ENCODE data around the gene CD58. TPM values are rescaled to one million over a fixed set of nuclear protein-coding genes. Genes with fewer than 3 reads are reported as not detected.

Gene CD58
- total RNA-seq, 8 experiments from 2014 or later: 2.5 to 64.5 (median 12.8) TPM

- peak in 5 of 8 experiments; percentile 74 to 91 (median 82) for ATAC-seq (replicated peaks in 6 of 8)
- 20 to 82% (median 57%) methylated on average over 1 to 5 of the region's 5 CpGs for WGBS, 10 experiments
- in situ Hi-C loops (cut with MboI; ENCODE audit: low pct_unique_long_range_greater_than_20kb in 2 of 9, low sequenced_read_pairs in 9 of 9, unreplicated experiment in 9 of 9): loop anchor here in 4 of 9 experiments (10.0 to 25.0 kb wide), 4 partner anchors 134 to 484 kb away; partner anchors contain the start of gene TTF2 (in 2 of the 4)
Measured at GRCh38 chr1:116577759-116578314, 7.0 kb upstream of the CD58 start.

GRCh38 chr1:116574581-116575291, 3.9 kb upstream of the CD58 start:
- H3K4me3 ChIP-seq: no peak overlapping the region
- no peak overlapping the region for H3K27ac ChIP-seq
- peaks cover 19 to 21% of the 10 kb centered on the region in 2 donors for H3K4me1 ChIP-seq (replicated peaks in 1 of 2)
- WGBS, 10 experiments: 15 to 57% (median 37%) methylated on average over 5 to 11 of the region's 11 CpGs
- in situ Hi-C loops (cut with MboI; ENCODE audit: low pct_unique_long_range_greater_than_20kb in 2 of 9, low sequenced_read_pairs in 9 of 9, unreplicated experiment in 9 of 9): loop anchor here in 6 of 9 experiments (10.0 to 25.0 kb wide), 4 partner anchors 138 to 488 kb away; partner anchors contain the start of gene TTF2 (in 4 of the 6)
- ATAC-seq (replicated peaks in 6 of 8): no peak

More at GRCh38 chr1:116577759-116578314, 7.0 kb upstream of the CD58 start:
- Histone ChIP-seq H3K27ac (peak overlapping the region in 1 of 2 donors; percentile 52), H3K4me3 (no peak overlapping the region), H3K4me1 (replicated peaks in 1 of 2) (peaks cover 12 to 21% of the 10 kb centered on the region in 2 donors)

- WGBS, 10 experiments: 0 to 100% (median 80%) methylated on average over 1 to 7 of the region's 7 CpGs
- Histone ChIP-seq H3K27ac (no peak overlapping the region), H3K4me3 (no peak overlapping the region), H3K4me1 (replicated peaks in 1 of 2) (peaks cover 19 to 21% of the 10 kb centered on the region in 2 donors)
- peak in 3 of 8 experiments; percentile 2 to 22 (median 3) for ATAC-seq (replicated peaks in 6 of 8)
- in situ Hi-C loops (cut with MboI; ENCODE audit: low pct_unique_long_range_greater_than_20kb in 2 of 9, low sequenced_read_pairs in 9 of 9, unreplicated experiment in 9 of 9): loop anchor here in 3 of 9 experiments (10.0 to 25.0 kb wide), 2 partner anchors 481 to 489 kb away; partner anchors contain the start of gene TTF2 (in 2 of the 3)
Measured at GRCh38 chr1:116573431-116574095, 2.7 kb upstream of the CD58 start.

GRCh38 chr1:116572771-116573430, 2.1 kb upstream of the CD58 start:
- in situ Hi-C loops (cut with MboI; ENCODE audit: low pct_unique_long_range_greater_than_20kb in 2 of 9, low sequenced_read_pairs in 9 of 9, unreplicated experiment in 9 of 9): loop anchor here in 3 of 9 experiments (10.0 to 25.0 kb wide), 2 partner anchors 482 to 489 kb away; partner anchors contain the start of gene TTF2 (in 2 of the 3)
- no peak overlapping the region for H3K27ac ChIP-seq
- ATAC-seq (replicated peaks in 6 of 8): peak in 2 of 8 experiments; percentile 4 to 5
- H3K4me1 ChIP-seq (replicated peaks in 1 of 2): peaks cover 15 to 19% of the 10 kb centered on the region in 2 donors
- no peak overlapping the region for H3K4me3 ChIP-seq
- WGBS, 10 experiments: 0 to 91% (median 78%) methylated on average over 1 to 4 of the region's 4 CpGs; no CpG with 5 or more reads in 1 of the 10 experiments

- Histone ChIP-seq H3K4me3 (no peak overlapping the region), H3K4me1 (replicated peaks in 1 of 2) (peaks cover 7 to 19% of the 10 kb centered on the region in 2 donors), H3K27ac (no peak overlapping the region)
- WGBS, 10 experiments: 71 to 100% (median 82%) methylated on average over 1 to 2 of the region's 2 CpGs; no CpG with 5 or more reads in 4 of the 10 experiments
- in situ Hi-C loops (cut with MboI; ENCODE audit: low pct_unique_long_range_greater_than_20kb in 2 of 9, low sequenced_read_pairs in 9 of 9, unreplicated experiment in 9 of 9): loop anchor here in 3 of 9 experiments (10.0 to 25.0 kb wide), 2 partner anchors 483 to 490 kb away; partner anchors contain the start of gene TTF2 (in 2 of the 3)
- ATAC-seq (replicated peaks in 6 of 8): no peak
Measured at GRCh38 chr1:116572099-116572498, 1.3 kb upstream of the CD58 start.

GRCh38 chr1:116571215-116571919, 541 bp upstream of the CD58 start:
- in situ Hi-C loops (cut with MboI; ENCODE audit: low pct_unique_long_range_greater_than_20kb in 2 of 9, low sequenced_read_pairs in 9 of 9, unreplicated experiment in 9 of 9): loop anchor here in 3 of 9 experiments (10.0 to 25.0 kb wide), 2 partner anchors 483 to 491 kb away; partner anchors contain the start of gene TTF2 (in 2 of the 3)
- WGBS, 10 experiments: 0 to 46% (median 32%) methylated on average over 1 to 19 of the region's 24 CpGs; no CpG with 5 or more reads in 3 of the 10 experiments
- H3K27ac ChIP-seq: peak overlapping the region in 1 of 2 donors; percentile 5
- peaks cover 7 to 19% of the 10 kb centered on the region in 2 donors for H3K4me1 ChIP-seq (replicated peaks in 1 of 2)
- peak overlapping the region; percentile 40 to 56 (median 45) for H3K4me3 ChIP-seq
- ATAC-seq (replicated peaks in 6 of 8): peak in 4 of 8 experiments; percentile 2 to 22 (median 14)

- WGBS, 10 experiments: 4 to 64% (median 45%) methylated on average over 6 to 18 of the region's 22 CpGs; no CpG with 5 or more reads in 4 of the 10 experiments
- H3K4me1 ChIP-seq (replicated peaks in 1 of 2): peaks cover 5 to 8% of the 10 kb centered on the region in 2 donors
- ATAC-seq (replicated peaks in 6 of 8): peak in 2 of 8 experiments; percentile 1 to 2
- no peak overlapping the region for H3K27ac ChIP-seq
- in situ Hi-C loops (cut with MboI; ENCODE audit: low pct_unique_long_range_greater_than_20kb in 2 of 9, low sequenced_read_pairs in 9 of 9, unreplicated experiment in 9 of 9): loop anchor here in 3 of 9 experiments (10.0 to 25.0 kb wide), 2 partner anchors 485 to 492 kb away; partner anchors contain the start of gene TTF2 (in 2 of the 3)
- H3K4me3 ChIP-seq: peak overlapping the region; percentile 40 to 56 (median 45)
Measured at GRCh38 chr1:116569776-116570357, 959 bp downstream of the CD58 start.

- peaks cover 0 to 7% of the 10 kb centered on the region in 2 donors for H3K4me1 ChIP-seq (replicated peaks in 1 of 2)
- H3K4me3 ChIP-seq: no peak overlapping the region
- no peak for ATAC-seq (replicated peaks in 6 of 8)
- in situ Hi-C loops (cut with MboI; ENCODE audit: low pct_unique_long_range_greater_than_20kb in 2 of 9, low sequenced_read_pairs in 9 of 9, unreplicated experiment in 9 of 9): loop anchor here in 2 of 9 experiments (25.0 kb wide), 1 partner anchor 493 kb away; the partner anchor contains the start of gene TTF2 (in 2 of the 2)
- no peak overlapping the region for H3K27ac ChIP-seq
Measured at GRCh38 chr1:116569381-116569670, 1.5 kb downstream of the CD58 start.

- in situ Hi-C loops (cut with MboI; ENCODE audit: low pct_unique_long_range_greater_than_20kb in 2 of 9, low sequenced_read_pairs in 9 of 9, unreplicated experiment in 9 of 9): loop anchor here in 2 of 9 experiments (25.0 kb wide), 1 partner anchor 493 kb away; the partner anchor contains the start of gene TTF2 (in 2 of the 2)
- WGBS, 10 experiments: 92 to 100% (median 100%) methylated on average over 1 to 2 of the region's 2 CpGs; no CpG with 5 or more reads in 4 of the 10 experiments
- H3K4me3 ChIP-seq: no peak overlapping the region
- H3K27ac ChIP-seq: no peak overlapping the region
- peaks cover 0 to 7% of the 10 kb centered on the region in 2 donors for H3K4me1 ChIP-seq (replicated peaks in 1 of 2)
- no peak for ATAC-seq (replicated peaks in 6 of 8)
Measured at GRCh38 chr1:116568662-116569380, 2.0 kb downstream of the CD58 start.

- WGBS, 10 experiments: 33 to 83% (median 66%) methylated on average over 2 to 4 of the region's 4 CpGs
- peaks cover 0 to 7% of the 10 kb centered on the region in 2 donors for H3K4me1 ChIP-seq (replicated peaks in 1 of 2)
- in situ Hi-C loops (cut with MboI; ENCODE audit: low pct_unique_long_range_greater_than_20kb in 2 of 9, low sequenced_read_pairs in 9 of 9, unreplicated experiment in 9 of 9): loop anchor here in 2 of 9 experiments (25.0 kb wide), 1 partner anchor 494 kb away; the partner anchor contains the start of gene TTF2 (in 2 of the 2)
- H3K27ac ChIP-seq: no peak overlapping the region
- ATAC-seq (replicated peaks in 6 of 8): no peak
- H3K4me3 ChIP-seq: no peak overlapping the region
Measured at GRCh38 chr1:116567790-116568661, 2.8 kb downstream of the CD58 start.

Measured in motor neuron (in vitro differentiated cells).